K562 treated with DMSO at 1 percent for 12 hours (cell line): ENCODE results near the gene C20orf202. TPM values are rescaled to one million over a fixed set of nuclear protein-coding genes. Genes with fewer than 3 reads are reported as not detected.

Source experiments
- total RNA-seq: library from RNA; unstranded; fragments of 300-600 nt; gene quantifications from 2 replicates; pipeline ENCODE4 v1.2.3, GENCODE V29; 2022; ENCODE audit not compliant: insufficient read depth

Gene C20orf202
- total RNA-seq: 0.74 TPM in 1 of 2 replicates, not detected in the other

DNA sequence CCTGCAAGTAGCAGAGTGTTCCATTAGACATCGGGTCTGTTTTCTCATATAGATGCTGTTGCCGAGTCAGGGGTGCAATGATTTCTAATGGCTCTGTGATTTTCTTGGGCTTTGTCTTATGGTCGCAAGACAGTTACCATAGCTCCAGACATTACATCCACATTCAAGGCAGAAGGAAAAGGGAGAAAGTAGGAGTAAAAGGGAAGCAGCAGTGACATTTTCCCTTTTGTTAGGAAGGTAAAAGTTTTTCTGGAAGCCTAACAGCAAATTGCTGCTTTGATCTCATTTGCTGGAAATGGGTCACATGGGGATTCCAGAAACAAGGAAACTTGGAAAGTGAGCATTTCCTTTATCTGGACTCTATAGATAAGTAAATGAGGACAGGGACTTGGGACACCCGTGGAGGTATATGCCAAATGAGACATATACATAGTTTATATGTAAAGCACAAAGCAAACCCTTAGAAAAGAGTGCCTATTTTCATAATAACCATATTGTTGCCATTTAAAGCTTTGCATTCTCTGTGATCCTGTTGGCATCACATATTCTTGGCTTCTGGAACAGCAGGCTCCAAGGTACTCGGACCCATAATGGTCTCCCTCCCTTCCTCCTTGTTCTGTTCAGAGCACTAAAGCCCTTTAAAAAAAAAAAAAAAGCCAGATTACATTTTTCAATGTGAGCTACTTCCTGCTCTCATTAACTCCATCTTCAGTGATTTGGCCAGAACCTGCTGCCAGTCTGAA, at the start of gene C20orf202:
C20orf202 (plus strand) TSS at position 693 of the 743 bp plus-strand sequence. CDS start 132 bp downstream, outside the sequence.

DNA sequence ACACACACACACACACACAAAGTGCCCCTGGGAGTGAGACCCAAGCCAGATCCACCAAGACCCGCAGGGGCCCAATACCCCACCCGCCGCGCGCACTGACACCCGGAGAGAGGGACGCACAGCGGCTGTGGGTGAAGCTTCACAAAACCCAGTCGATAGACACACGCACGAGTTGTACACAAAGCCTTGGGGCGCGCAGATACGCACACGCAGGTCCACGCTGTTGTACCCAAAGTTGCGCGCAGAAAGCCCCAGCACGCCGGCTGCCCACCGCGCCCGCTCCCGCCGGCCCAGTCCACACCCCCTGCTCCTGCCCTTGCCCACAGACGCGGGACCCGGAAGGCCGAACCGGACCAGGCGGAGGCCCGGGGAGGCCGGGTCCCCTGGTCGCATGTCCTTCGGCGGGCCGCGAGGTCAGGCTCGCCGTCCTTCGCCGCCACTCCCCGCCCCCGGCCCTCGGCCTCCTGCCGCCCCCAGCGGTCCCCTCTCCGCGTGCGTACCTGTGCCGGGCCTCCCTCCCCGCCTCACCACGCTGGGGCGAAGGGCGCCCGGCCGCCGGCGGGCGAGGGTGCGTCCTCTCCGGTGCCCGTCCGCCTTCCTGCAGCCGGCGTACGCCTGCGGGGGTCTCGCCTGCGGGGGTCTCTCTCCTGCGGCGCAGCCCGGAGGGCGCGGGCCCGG, 18.5 kb upstream of the C20orf202 start, which contains the start of gene TMEM74B:
TMEM74B (minus strand) TSS at position 344 of the 678 bp plus-strand sequence. CDS start 1,180 bp downstream, outside the sequence.

DNA sequence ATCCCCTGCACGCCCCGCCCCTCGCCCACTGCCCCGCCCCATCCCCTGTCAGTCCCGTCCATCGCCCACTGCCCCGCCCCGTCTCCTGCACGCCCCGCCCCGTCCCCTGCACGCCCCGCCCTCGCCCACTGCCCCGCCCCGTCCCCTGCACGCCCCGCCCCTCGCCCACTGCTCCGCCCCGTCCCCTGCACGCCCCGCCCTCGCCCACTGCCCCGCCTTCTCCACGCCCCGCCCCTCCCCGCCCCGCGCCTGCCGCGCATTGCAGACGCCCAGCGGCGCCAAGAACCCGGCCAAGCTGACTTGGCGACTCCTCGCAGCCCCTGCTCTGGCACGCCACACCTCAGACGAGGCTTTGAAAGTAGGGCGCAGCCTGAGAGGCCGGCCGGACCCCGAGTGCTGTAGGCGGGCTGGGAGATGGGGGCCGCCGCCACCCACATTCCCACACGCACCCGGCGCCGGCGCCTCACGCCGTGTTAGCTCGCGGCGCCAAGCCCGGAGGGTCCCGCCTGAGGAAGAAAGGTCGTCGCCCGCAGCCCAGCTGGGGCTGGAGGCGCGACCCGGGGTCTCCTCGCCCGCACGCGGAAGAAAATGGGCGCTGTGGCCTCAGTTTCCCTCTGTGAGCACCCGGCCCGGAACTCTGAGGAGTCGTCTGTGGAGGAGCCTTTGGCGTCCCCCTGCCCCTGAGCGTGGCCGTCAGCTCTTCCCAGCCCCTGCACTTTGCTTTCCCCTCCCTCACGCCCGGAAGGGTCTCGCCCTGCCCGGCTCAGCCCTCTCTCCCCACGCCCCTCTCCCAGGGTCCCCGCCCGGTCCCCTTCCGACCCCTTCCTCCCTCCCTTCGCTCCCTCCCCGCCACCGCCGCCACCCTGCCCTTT, 22.8 kb downstream of the C20orf202 start, which contains the start of gene RAD21L1:
RAD21L1 (plus strand) TSS at position 262 of the 872 bp plus-strand sequence. CDS start 2,410 bp downstream, outside the sequence.

Other genes starting within 250 kb of the C20orf202 start
- gene RSPO4, start 201.1 kb upstream of the C20orf202 start, total RNA-seq: not detected in 2 replicates
- 41.2 and 54.4 TPM in 2 replicates for gene PSMF1, start 84.9 kb upstream of the C20orf202 start, total RNA-seq
- gene TMEM74B, start 18.5 kb upstream of the C20orf202 start, total RNA-seq: 12.3 and 15.0 TPM in 2 replicates
- not detected in 2 replicates for gene RAD21L1, start 22.6 kb downstream of the C20orf202 start, total RNA-seq
- gene SNPH, start 62.8 kb downstream of the C20orf202 start, total RNA-seq: 2.2 and 4.4 TPM in 2 replicates
- gene SDCBP2, start 125.7 kb downstream of the C20orf202 start, total RNA-seq: 2.2 and 3.1 TPM in 2 replicates
- 137 and 235 TPM in 2 replicates for gene FKBP1A, start 189.6 kb downstream of the C20orf202 start, total RNA-seq